ENCODE results near the gene POR. TPM values are rescaled to one million over a fixed set of nuclear protein-coding genes. Genes with fewer than 3 reads are reported as not detected.

Gene POR
- total RNA-seq, 1 donor from 2014 or later: 244 TPM

DNA sequence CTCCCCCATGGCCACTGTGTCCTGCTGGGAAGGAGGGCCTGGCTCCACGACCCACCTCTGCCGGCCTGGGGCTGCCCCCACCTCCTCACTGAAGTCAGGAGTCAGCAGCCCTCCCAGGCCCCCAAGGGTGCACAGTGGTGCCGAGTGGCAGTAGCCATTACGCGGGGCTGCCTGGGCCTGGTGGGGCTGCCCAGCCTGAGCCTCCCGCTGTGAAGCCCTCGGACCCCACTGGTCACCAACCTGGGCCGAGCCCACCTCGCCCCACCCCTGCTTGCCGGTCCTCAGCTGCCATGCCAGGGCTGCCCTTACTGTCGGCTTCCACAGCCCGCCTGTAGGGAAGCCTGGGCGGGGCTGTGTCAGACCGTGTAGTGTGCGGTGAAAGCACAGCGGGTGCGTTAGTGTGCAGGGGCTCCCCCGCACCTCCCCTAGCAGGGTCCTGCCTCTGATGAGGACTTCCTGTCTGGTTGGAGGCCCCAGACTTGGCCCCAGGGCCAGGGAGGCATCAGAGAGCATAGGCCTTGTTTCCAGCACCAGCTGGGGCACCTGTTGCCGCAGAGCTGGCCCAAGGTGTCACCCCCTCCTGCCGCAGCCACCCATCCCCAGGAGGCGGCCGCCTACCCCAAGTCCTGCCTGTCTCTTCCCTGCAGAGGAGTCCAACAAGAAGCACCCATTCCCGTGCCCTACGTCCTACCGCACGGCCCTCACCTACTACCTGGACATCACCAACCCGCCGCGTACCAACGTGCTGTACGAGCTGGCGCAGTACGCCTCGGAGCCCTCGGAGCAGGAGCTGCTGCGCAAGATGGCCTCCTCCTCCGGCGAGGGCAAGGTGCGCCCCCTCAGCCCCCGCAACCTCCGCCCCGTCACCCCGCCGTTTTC lies 69.4 kb downstream of the POR start:
- Histone ChIP-seq H3K36me3 (peaks cover 88% of the 10 kb centered on the region), H3K9me3 (no peaks in the 10 kb centered on the region), H3K27me3 (ENCODE audit: low read depth) (no peaks in the 10 kb centered on the region), H3K4me1 (no peaks in the 10 kb centered on the region), H3K27ac (no peak overlapping the region), H3K4me3 (no peak overlapping the region)
- ATAC-seq (no peak), DNase-seq (no peak)
- intact Hi-C loops (cut with DNase I): no loop called here
- TF ChIP-seq, protein P1, sequence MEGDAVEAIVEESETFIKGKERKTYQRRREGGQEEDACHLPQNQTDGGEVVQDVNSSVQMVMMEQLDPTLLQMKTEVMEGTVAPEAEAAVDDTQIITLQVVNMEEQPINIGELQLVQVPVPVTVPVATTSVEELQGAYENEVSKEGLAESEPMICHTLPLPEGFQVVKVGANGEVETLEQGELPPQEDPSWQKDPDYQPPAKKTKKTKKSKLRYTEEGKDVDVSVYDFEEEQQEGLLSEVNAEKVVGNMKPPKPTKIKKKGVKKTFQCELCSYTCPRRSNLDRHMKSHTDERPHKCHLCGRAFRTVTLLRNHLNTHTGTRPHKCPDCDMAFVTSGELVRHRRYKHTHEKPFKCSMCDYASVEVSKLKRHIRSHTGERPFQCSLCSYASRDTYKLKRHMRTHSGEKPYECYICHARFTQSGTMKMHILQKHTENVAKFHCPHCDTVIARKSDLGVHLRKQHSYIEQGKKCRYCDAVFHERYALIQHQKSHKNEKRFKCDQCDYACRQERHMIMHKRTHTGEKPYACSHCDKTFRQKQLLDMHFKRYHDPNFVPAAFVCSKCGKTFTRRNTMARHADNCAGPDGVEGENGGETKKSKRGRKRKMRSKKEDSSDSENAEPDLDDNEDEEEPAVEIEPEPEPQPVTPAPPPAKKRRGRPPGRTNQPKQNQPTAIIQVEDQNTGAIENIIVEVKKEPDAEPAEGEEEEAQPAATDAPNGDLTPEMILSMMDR (IDR thresholded peaks at IDR 0.05): no peak

DNA sequence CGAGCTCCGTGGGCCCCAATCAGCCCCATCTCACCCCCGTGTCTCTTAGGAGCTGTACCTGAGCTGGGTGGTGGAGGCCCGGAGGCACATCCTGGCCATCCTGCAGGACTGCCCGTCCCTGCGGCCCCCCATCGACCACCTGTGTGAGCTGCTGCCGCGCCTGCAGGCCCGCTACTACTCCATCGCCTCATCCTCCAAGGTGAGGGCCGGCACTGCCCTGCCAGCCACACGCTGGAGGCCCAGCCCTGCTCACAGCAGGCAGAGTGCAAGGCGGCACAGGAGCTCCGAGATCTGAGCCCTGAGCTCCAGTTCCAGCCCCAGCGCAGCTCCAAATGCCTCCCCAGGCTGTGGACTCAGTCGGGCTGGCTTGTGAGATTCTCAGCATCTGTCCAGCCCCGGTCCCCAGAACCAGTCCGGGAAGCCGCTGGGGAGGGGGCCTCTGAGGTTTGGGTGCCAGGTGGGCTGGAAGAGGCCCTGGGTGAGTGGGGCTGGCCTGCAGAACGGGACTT lies 70.1 kb downstream of the POR start:
- ATAC-seq (no peak), DNase-seq (no peak)
- H3K9me3 ChIP-seq: no peaks in the 10 kb centered on the region
- no peak overlapping the region for H3K4me3 ChIP-seq
- TF ChIP-seq, protein P1 (IDR thresholded peaks at IDR 0.05): no peak
- intact Hi-C loops (cut with DNase I): no loop called here
- H3K27ac ChIP-seq: no peak overlapping the region
- H3K27me3 ChIP-seq (ENCODE audit: low read depth): no peaks in the 10 kb centered on the region
- no peaks in the 10 kb centered on the region for H3K4me1 ChIP-seq
- H3K36me3 ChIP-seq: peaks cover 81% of the 10 kb centered on the region

DNA sequence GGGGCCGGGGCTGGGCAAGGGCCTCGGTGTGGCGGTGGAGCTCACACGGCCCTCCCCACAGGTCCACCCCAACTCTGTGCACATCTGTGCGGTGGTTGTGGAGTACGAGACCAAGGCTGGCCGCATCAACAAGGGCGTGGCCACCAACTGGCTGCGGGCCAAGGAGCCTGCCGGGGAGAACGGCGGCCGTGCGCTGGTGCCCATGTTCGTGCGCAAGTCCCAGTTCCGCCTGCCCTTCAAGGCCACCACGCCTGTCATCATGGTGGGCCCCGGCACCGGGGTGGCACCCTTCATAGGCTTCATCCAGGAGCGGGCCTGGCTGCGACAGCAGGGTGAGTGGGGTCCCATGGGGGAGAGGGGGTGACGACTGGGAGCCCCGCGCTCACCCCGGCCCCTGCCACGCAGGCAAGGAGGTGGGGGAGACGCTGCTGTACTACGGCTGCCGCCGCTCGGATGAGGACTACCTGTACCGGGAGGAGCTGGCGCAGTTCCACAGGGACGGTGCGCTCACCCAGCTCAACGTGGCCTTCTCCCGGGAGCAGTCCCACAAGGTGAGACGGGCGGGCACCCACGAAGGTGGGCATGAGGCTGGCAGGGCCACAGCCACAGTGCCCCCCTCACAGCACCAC lies 70.7 kb downstream of the POR start:
- Histone ChIP-seq H3K9me3 (no peaks in the 10 kb centered on the region), H3K36me3 (peaks cover 76% of the 10 kb centered on the region), H3K27ac (no peak overlapping the region), H3K4me3 (no peak overlapping the region), H3K4me1 (no peaks in the 10 kb centered on the region), H3K27me3 (ENCODE audit: low read depth) (no peaks in the 10 kb centered on the region)
- TF ChIP-seq, protein P1 (IDR thresholded peaks at IDR 0.05): no peak
- DNase-seq (peak; percentile 56), ATAC-seq (no peak)
- intact Hi-C loops (cut with DNase I): no loop called here

DNA sequence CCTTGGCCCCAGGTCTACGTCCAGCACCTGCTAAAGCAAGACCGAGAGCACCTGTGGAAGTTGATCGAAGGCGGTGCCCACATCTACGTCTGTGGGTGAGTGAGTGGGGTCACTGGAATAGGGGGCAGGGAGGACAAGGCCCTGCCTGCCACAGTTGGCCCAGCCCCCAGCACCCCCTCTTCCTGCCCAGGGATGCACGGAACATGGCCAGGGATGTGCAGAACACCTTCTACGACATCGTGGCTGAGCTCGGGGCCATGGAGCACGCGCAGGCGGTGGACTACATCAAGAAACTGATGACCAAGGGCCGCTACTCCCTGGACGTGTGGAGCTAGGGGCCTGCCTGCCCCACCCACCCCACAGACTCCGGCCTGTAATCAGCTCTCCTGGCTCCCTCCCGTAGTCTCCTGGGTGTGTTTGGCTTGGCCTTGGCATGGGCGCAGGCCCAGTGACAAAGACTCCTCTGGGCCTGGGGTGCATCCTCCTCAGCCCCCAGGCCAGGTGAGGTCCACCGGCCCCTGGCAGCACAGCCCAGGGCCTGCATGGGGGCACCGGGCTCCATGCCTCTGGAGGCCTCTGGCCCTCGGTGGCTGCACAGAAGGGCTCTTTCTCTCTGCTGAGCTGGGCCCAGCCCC lies 71.3 kb downstream of the POR start:
- intact Hi-C loops (cut with DNase I): no loop called here
- DNase-seq (peak; percentile 38), ATAC-seq (no peak)
- no peaks in the 10 kb centered on the region for H3K4me1 ChIP-seq
- H3K36me3 ChIP-seq: peaks cover 69% of the 10 kb centered on the region
- H3K27me3 ChIP-seq (ENCODE audit: low read depth): no peaks in the 10 kb centered on the region
- H3K27ac ChIP-seq: no peak overlapping the region
- TF ChIP-seq, protein P1 (IDR thresholded peaks at IDR 0.05): no peak
- H3K9me3 ChIP-seq: no peaks in the 10 kb centered on the region
- no peak overlapping the region for H3K4me3 ChIP-seq

DNA sequence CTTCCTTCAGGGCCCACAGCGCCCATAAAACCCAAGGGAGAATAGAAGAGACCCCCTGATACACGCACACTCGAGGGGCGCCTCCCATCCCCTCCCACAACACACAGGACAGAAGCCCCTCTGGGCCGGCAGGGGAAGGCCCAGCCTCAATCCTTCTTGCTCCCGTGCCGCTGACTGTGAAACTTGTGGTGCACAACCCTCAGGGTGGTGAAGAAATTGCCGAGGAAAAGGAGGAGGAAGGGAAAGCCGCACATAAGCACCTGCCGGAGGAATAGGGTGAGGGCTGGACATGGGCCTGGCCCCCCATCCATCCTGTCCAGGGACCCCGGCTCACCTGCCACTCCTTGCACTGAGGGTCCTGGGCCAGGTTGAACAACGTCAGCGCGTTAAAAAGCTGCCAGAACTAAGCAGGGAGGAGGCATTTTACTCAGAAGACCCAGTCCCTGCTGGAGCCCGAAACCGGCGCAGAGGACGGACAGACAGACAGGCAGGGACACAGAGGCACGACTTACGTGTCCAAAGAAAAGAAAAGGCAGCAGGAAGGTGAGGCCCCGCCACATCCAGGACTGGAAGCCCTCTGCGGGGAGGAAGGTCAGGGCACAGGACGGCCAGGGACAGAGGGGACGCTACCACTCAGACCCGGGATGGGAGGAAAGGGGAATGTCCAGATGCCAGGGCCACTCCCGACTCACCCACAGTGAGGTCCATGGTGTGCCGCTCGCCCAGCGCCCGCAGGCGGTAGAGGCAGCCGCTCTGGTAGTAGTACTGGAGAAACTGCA lies 72.3 kb downstream of the POR start:
- intact Hi-C loops (cut with DNase I): no loop called here
- H3K27me3 ChIP-seq (ENCODE audit: low read depth): no peaks in the 10 kb centered on the region
- H3K4me3 ChIP-seq: no peak overlapping the region
- ATAC-seq (no peak), DNase-seq (peak; percentile 23)
- H3K4me1 ChIP-seq: no peaks in the 10 kb centered on the region
- TF ChIP-seq, protein P1 (IDR thresholded peaks at IDR 0.05): no peak
- H3K9me3 ChIP-seq: no peaks in the 10 kb centered on the region
- H3K36me3 ChIP-seq: peaks cover 69% of the 10 kb centered on the region
- H3K27ac ChIP-seq: no peak overlapping the region

Data from lower lobe of right lung (tissue), 2 donors.